ENCODE results near the gene PRLH.

Gene PRLH

GRCh38 chr2:237527233-237527632, 39.1 kb upstream of the PRLH start:
- TF ChIP-seq CTCF (conservative IDR thresholded peaks at IDR 0.05) = no peak
- H3K27ac ChIP-seq = no peak overlapping the region

GRCh38 chr2:237527766-237528165, 38.6 kb upstream of the PRLH start:
- H3K27ac ChIP-seq = no peak overlapping the region
- no peak for TF ChIP-seq CTCF (conservative IDR thresholded peaks at IDR 0.05)

GRCh38 chr2:237529452-237530402, 36.6 kb upstream of the PRLH start:
- no peak for TF ChIP-seq CTCF (conservative IDR thresholded peaks at IDR 0.05)
- no peak overlapping the region for H3K27ac ChIP-seq

GRCh38 chr2:237530472-237531433, 35.6 kb upstream of the PRLH start:
- H3K27ac ChIP-seq = no peak overlapping the region
- TF ChIP-seq CTCF (conservative IDR thresholded peaks at IDR 0.05) = no peak

GRCh38 chr2:237532160-237532559, 34.2 kb upstream of the PRLH start:
- no peak for TF ChIP-seq CTCF (conservative IDR thresholded peaks at IDR 0.05)
- H3K27ac ChIP-seq = no peak overlapping the region

- H3K27ac ChIP-seq = no peak overlapping the region
- no peak for TF ChIP-seq CTCF (conservative IDR thresholded peaks at IDR 0.05)
These were observed 32.7 kb upstream of the PRLH start for GRCh38 chr2:237533668-237534161.

GRCh38 chr2:237534380-237534779, 32.0 kb upstream of the PRLH start:
- H3K27ac ChIP-seq = no peak overlapping the region
- TF ChIP-seq CTCF (conservative IDR thresholded peaks at IDR 0.05) = no peak
